ENCODE measurements around the gene STX3.

- TF ChIP-seq CTCF (IDR thresholded peaks at IDR 0.05) (peak in 2 of 4 experiments; percentile 42 to 48), POLR2A (IDR thresholded peaks at IDR 0.05) (peak; percentile 48), POLR2AphosphoS5 (IDR thresholded peaks at IDR 0.05) (peak; percentile 87)
These were observed 55.2 kb downstream of the STX3 start, which contains the start of gene MRPL16 for GRCh38 chr11:59810189-59810910.

Data from prostate gland (tissue), 2 donors.